PC-9 (cell line): Measurements from ENCODE around the gene DHCR7. TPM values are rescaled to one million over a fixed set of nuclear protein-coding genes. Genes with fewer than 3 reads are reported as not detected.

Source experiments
- BruUV-seq: library from RNA; stranded (reverse); fragments of 400-500 nt; replicated peaks from 2 replicates; lab custom pipeline; 2021; lab: Mats Ljungman, UMichigan
- CTCF ChIA-PET: fragments of 300-600 bp; sonication (Branson Sonifier 250); formaldehyde crosslinking; loops from one replicate; lab custom pipeline; 2022; ENCODE audit warnings: antibody characterized with exemption; lab: Charles Lee
- POLR2A ChIA-PET: fragments of 300-600 bp; sonication (Branson Sonifier 250); formaldehyde crosslinking; loops from one replicate; lab custom pipeline; 2022; ENCODE audit warnings: antibody characterized with exemption; ENCODE audit not compliant: unreplicated experiment; lab: Charles Lee
- DNase-seq, 2 experiments: peaks; one replicate each; pipeline versions ENCODE4 v3.0.0 to v3.0.0-alpha.2; 2015 to 2022; ENCODE audit warnings: mixed read lengths in 1 of 2
- H2AFZ ChIP-seq: fragments of 200-600 bp; sonication (generic); 2 replicates; pipeline ENCODE4 v1.8.1; 2017; ENCODE audit warnings: antibody characterized with exemption
- H3F3A ChIP-seq: fragments of 200-600 bp; sonication (generic); 2 replicates; pipeline ENCODE4 v1.8.1; 2017; ENCODE audit warnings: antibody characterized with exemption, mild to moderate bottlenecking, low read depth; ENCODE audit not compliant: insufficient read depth
- H3K27ac ChIP-seq: fragments of 200-600 bp; sonication (generic); 2 replicates; pipeline ENCODE4 v1.6.1; 2016; ENCODE audit warnings: mixed run types
- H3K27me3 ChIP-seq: fragments of 200-600 bp; sonication (generic); 2 replicates; pipeline ENCODE4 v1.6.1; 2016; ENCODE audit warnings: low read depth, mixed run types; ENCODE audit not compliant: insufficient read depth
- H3K36me3 ChIP-seq: fragments of 200-600 bp; sonication (generic); 2 replicates; pipeline ENCODE4 v1.6.1; 2016; ENCODE audit warnings: low read depth, mixed run types
- H3K4me1 ChIP-seq: fragments of 200-600 bp; sonication (generic); replicated peaks from 2 replicates; pipeline ENCODE4 v1.6.1; 2016; ENCODE audit warnings: mixed run types; ENCODE audit not compliant: insufficient read depth
- H3K4me2 ChIP-seq: fragments of 200-600 bp; sonication (generic); 2 replicates; pipeline ENCODE4 v1.6.1; 2017; ENCODE audit warnings: mixed run types
- H3K4me3 ChIP-seq: fragments of 200-600 bp; sonication (generic); 2 replicates; pipeline ENCODE4 v1.6.1; 2016; ENCODE audit warnings: mixed run types
- H3K79me2 ChIP-seq: fragments of 200-600 bp; sonication (generic); 2 replicates; pipeline ENCODE4 v1.6.1; 2017; ENCODE audit warnings: low read depth, mixed run types
- H3K9me2 ChIP-seq: fragments of 200-600 bp; sonication (generic); 2 replicates; pipeline ENCODE4 v1.8.1; 2017; ENCODE audit warnings: mild to moderate bottlenecking; ENCODE audit not compliant: insufficient read depth
- H3K9me3 ChIP-seq: fragments of 200-600 bp; sonication (generic); 2 replicates; pipeline ENCODE4 v1.8.1; 2016; ENCODE audit warnings: low read depth; ENCODE audit not compliant: insufficient read depth
- H4K20me1 ChIP-seq: fragments of 200-600 bp; sonication (generic); 2 replicates; pipeline ENCODE4 v1.8.1; 2017; ENCODE audit not compliant: insufficient read depth
- EZH2 ChIP-seq: fragments of 200-600 bp; sonication (generic); IDR thresholded peaks from 2 replicates; pipeline ENCODE4 v1.8.0; 2017; ENCODE audit warnings: antibody characterized with exemption, low read depth
- intact Hi-C: fragments of 100-400 bp; cut with micrococcal nuclease; formaldehyde crosslinking; loops from one replicate; pipeline ENCODE4 v1.10.0; 2022; ENCODE audit not compliant: unreplicated experiment
- total RNA-seq: library from RNA; stranded (reverse); gene quantifications from 2 replicates; pipeline ENCODE4 v1.2.3, GENCODE V29; 2021
- TF ChIP-seq, protein P1 (sequence below): fragments of 200-600 bp; sonication (generic); conservative IDR thresholded peaks from 2 replicates; pipeline ENCODE4 v1.6.1; 2017; ENCODE audit warnings: mixed run types, antibody characterized with exemption, mild to moderate bottlenecking, moderate library complexity

Gene DHCR7
- total RNA-seq, 1 experiment from 2014 or later: 311 TPM

DNA sequence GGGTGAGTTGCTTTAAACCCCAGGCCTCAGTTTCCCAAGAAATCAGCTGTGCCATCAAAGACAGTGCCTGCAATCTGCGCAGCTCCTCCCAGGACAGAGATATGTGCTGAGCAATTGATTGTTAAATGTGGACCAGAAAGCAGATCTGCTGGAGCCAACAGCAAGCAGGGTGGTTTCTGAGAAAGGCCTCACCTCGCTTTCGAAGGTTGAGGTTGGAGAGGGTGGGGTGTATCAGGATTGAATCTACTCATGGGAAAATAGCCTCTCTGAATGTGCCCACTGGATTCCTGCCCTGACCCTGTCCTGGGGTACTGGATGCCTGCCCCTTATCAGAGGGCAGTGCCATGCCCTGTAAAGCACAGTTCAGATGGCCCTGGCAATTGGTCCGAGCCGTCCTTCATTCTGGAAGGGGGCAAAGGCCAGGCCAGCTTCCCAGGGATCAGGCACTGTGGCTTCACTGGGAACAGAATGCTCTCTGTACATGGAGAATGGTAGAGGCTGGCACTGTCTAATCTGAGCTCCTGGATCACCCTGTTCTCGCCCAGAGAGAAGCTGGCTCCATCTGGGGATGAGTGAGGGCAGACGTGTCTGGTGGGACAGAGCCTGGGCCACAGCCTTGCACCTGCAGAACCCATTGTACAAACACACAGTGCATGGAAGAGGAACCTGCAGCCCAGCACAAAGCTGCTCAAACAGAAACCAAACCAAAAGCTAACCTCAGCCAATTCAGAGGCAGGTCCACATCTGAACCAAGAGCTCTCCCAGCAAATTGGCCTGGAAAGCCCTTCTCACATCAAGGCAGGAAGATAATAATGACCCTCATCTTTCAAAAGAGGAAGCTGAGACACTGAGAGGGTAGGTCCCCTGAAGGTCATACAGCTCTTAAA, 15.2 kb downstream of the DHCR7 start:
- CTCF ChIA-PET: interaction anchor here (0.8 to 1.0 kb wide), 2 partner anchors 130 to 147 kb away, joined by 3 to 4 read pairs; no protein-coding TSS in a partner anchor
- H3K9me2 ChIP-seq: no peaks in the 10 kb centered on the region
- no peaks in the 10 kb centered on the region for H3K79me2 ChIP-seq
- peaks cover 26% of the 10 kb centered on the region for H3F3A ChIP-seq
- no peak overlapping the region for H3K27ac ChIP-seq
- H3K27me3 ChIP-seq: no peaks in the 10 kb centered on the region
- no peak overlapping the region for H2AFZ ChIP-seq
- TF ChIP-seq EZH2: no peak
- TF ChIP-seq, protein P1, sequence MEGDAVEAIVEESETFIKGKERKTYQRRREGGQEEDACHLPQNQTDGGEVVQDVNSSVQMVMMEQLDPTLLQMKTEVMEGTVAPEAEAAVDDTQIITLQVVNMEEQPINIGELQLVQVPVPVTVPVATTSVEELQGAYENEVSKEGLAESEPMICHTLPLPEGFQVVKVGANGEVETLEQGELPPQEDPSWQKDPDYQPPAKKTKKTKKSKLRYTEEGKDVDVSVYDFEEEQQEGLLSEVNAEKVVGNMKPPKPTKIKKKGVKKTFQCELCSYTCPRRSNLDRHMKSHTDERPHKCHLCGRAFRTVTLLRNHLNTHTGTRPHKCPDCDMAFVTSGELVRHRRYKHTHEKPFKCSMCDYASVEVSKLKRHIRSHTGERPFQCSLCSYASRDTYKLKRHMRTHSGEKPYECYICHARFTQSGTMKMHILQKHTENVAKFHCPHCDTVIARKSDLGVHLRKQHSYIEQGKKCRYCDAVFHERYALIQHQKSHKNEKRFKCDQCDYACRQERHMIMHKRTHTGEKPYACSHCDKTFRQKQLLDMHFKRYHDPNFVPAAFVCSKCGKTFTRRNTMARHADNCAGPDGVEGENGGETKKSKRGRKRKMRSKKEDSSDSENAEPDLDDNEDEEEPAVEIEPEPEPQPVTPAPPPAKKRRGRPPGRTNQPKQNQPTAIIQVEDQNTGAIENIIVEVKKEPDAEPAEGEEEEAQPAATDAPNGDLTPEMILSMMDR: no peak
- POLR2A ChIA-PET: interaction anchor here (0.6 kb wide), 3 partner anchors 12 to 109 kb away, joined by 3 to 7 read pairs (median 6); no protein-coding TSS in a partner anchor
- no peaks in the 10 kb centered on the region for H4K20me1 ChIP-seq
- no peak overlapping the region for H3K4me3 ChIP-seq
- peaks cover 6% of the 10 kb centered on the region; the same call in 1 of the 2 replicates for H3K36me3 ChIP-seq
- peak overlapping the region; percentile 9 for H3K4me2 ChIP-seq
- no TSS peak for BruUV-seq
- peaks cover 18% of the 10 kb centered on the region for H3K4me1 ChIP-seq
- no peaks in the 10 kb centered on the region for H3K9me3 ChIP-seq
- intact Hi-C loops: loop anchor here (2.0 kb wide), 1 partner anchor 14 kb away; no protein-coding TSS in a partner anchor
- DNase-seq: no peak

DNA sequence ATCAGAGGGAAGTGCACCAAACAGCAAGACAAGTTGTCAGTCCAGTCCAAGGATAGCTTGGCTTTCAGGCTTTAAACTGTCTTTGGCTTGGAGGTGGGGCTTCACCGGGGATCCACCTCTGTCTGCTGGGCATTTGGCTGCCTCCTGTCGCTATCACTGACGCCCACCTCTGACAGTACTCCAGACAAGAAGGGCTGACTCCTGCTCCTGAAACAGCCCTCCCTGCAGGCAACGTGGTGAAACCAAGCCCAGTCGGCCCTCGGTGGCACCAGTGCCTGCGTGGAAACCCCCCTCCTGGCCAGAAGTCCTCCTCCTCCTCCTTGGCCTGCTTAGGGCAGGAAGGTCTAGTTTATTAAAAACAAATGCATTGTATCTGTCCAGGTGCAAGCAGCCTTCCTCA, 16.9 kb downstream of the DHCR7 start:
- Histone ChIP-seq H3K4me3 (no peak overlapping the region), H3F3A (peaks cover 33% of the 10 kb centered on the region), H3K36me3 (no peaks in the 10 kb centered on the region), H3K4me2 (no peak overlapping the region), H2AFZ (no peak overlapping the region), H3K4me1 (peaks cover 22% of the 10 kb centered on the region), H4K20me1 (no peaks in the 10 kb centered on the region), H3K9me2 (no peaks in the 10 kb centered on the region), H3K27me3 (no peaks in the 10 kb centered on the region), H3K27ac (no peak overlapping the region), H3K9me3 (no peaks in the 10 kb centered on the region), H3K79me2 (no peaks in the 10 kb centered on the region)
- DNase-seq: no peak
- intact Hi-C loops: no loop called here
- ChIA-PET CTCF (no interaction called here), POLR2A (no interaction called here)
- TF ChIP-seq EZH2: no peak
- TF ChIP-seq, protein P1: no peak
- no TSS peak for BruUV-seq

DNA sequence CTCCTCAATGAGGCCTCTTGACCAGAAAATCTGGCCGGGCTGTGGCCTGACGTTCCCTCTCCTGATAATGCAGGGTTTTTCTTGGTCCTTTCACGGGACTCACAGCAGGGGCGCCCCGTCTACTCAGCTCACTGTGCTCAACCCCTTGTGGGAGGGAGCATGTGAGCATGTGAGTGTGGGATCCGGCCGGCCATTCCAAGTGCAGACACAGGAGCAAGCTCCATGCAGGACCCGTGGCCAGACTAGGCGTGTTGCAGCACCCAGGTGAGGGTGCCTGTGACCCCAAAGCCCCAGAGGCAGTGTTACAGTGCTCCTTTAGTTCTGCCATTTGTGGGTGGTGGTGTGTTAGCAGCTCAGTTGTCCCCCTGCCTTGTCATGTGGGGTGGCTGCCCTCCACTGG, 18.0 kb downstream of the DHCR7 start:
- H4K20me1 ChIP-seq: no peaks in the 10 kb centered on the region
- H3K4me3 ChIP-seq: no peak overlapping the region
- POLR2A ChIA-PET: no interaction called here
- no peaks in the 10 kb centered on the region for H3K36me3 ChIP-seq
- peaks cover 43% of the 10 kb centered on the region for H3F3A ChIP-seq
- intact Hi-C loops: no loop called here
- no peak overlapping the region for H2AFZ ChIP-seq
- DNase-seq: no peak
- H3K9me2 ChIP-seq: no peaks in the 10 kb centered on the region
- TF ChIP-seq, protein P1: no peak
- no peak for TF ChIP-seq EZH2
- no TSS peak for BruUV-seq
- no peaks in the 10 kb centered on the region for H3K9me3 ChIP-seq
- CTCF ChIA-PET: no interaction called here
- H3K4me2 ChIP-seq: no peak overlapping the region
- no peaks in the 10 kb centered on the region for H3K79me2 ChIP-seq
- no peaks in the 10 kb centered on the region for H3K27me3 ChIP-seq
- H3K27ac ChIP-seq: no peak overlapping the region
- peaks cover 32% of the 10 kb centered on the region for H3K4me1 ChIP-seq
